MCF 10A (cell line): Measurements from ENCODE around the gene PTH2R. TPM values are rescaled to one million over a fixed set of nuclear protein-coding genes. Genes with fewer than 3 reads are reported as not detected.
"Not testable (repeated sequence)": the region's sequence is repeated elsewhere in the genome, so short reads cannot be mapped to it uniquely, and the experiment has no call there.

Experiments used
- BruUV-seq: library from RNA; stranded (reverse); fragments of 400-500 nt; replicated peaks from 2 replicates; lab custom pipeline; 2021; lab: Mats Ljungman, UMichigan
- CTCF ChIA-PET: fragments of 300-600 bp; sonication (Branson Sonifier 250); formaldehyde crosslinking; extraction: SDS; loops from one replicate; lab custom pipeline; 2021; ENCODE audit warnings: antibody characterized with exemption, inconsistent platforms; lab: Yijun Ruan, JAX
- POLR2A ChIA-PET: fragments of 300-600, 350-650 bp; sonication (Branson Sonifier 250); formaldehyde crosslinking; extraction: SDS; loops from one replicate; lab custom pipeline; 2020; ENCODE audit warnings: antibody characterized with exemption, inconsistent platforms; lab: Yijun Ruan, JAX
- DNase-seq: peaks from one replicate; pipeline ENCODE4 v3.0.0-alpha.2; 2018; ENCODE audit not compliant: unreplicated experiment
- H3K27ac Mint-ChIP-seq: one replicate; pipeline ENCODE4 v1.8.0; 2022; ENCODE audit warnings: mild to moderate bottlenecking, low read depth, mixed read lengths; ENCODE audit not compliant: unreplicated experiment
- H3K27me3 Mint-ChIP-seq: one replicate; pipeline ENCODE4 v1.8.0; 2022; ENCODE audit warnings: mixed read lengths; ENCODE audit not compliant: insufficient read depth, unreplicated experiment
- H3K36me3 Mint-ChIP-seq: one replicate; pipeline ENCODE4 v1.8.0; 2022; ENCODE audit warnings: mild to moderate bottlenecking, moderate library complexity, mixed read lengths; ENCODE audit not compliant: insufficient read depth, unreplicated experiment
- H3K4me1 Mint-ChIP-seq: one replicate; pipeline ENCODE4 v1.8.0; 2022; ENCODE audit warnings: mixed read lengths; ENCODE audit not compliant: insufficient read depth, unreplicated experiment
- H3K4me3 Mint-ChIP-seq: one replicate; pipeline ENCODE4 v1.8.0; 2022; ENCODE audit warnings: mild to moderate bottlenecking, moderate library complexity, mixed read lengths; ENCODE audit not compliant: unreplicated experiment
- H3K9me3 Mint-ChIP-seq: one replicate; pipeline ENCODE4 v1.8.0; 2022; ENCODE audit warnings: mixed read lengths; ENCODE audit not compliant: unreplicated experiment
- intact Hi-C: fragments of 100-400 bp; cut with micrococcal nuclease; formaldehyde crosslinking; loops from 2 replicates; pipeline ENCODE4 v1.14.1; 2022
- total RNA-seq: library from RNA; stranded (reverse); gene quantifications from 2 replicates; pipeline ENCODE4 v1.2.3, GENCODE V29; 2022
- TF ChIP-seq, protein P1 (sequence below): fragments of 200-600 bp; IDR thresholded peaks from one replicate; pipeline ENCODE4 v1.8.0; 2022; ENCODE audit warnings: antibody characterized with exemption, mild to moderate bottlenecking; ENCODE audit not compliant: unreplicated experiment

Gene PTH2R
- total RNA-seq, 1 experiment from 2014 or later: not detected

DNA sequence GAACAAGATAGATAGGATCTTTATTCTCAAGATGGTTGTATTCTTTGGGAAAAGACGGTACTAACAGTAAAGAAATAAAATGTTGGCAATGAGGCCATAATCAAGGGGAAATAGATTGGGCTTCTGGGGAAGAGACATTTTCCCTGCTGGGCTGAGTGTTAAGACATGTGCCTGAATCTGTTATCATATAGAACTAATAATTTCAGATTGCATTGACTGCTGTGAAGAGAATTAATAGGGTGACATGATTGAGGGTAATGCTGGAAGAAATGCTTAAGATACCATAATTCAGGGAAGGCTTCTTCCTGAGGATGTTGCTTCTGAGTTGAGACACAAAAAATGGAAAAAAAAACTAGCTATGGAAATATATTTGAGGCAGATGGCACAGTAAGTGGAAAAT, 105.0 kb downstream of the PTH2R start:
- TF ChIP-seq, protein P1, sequence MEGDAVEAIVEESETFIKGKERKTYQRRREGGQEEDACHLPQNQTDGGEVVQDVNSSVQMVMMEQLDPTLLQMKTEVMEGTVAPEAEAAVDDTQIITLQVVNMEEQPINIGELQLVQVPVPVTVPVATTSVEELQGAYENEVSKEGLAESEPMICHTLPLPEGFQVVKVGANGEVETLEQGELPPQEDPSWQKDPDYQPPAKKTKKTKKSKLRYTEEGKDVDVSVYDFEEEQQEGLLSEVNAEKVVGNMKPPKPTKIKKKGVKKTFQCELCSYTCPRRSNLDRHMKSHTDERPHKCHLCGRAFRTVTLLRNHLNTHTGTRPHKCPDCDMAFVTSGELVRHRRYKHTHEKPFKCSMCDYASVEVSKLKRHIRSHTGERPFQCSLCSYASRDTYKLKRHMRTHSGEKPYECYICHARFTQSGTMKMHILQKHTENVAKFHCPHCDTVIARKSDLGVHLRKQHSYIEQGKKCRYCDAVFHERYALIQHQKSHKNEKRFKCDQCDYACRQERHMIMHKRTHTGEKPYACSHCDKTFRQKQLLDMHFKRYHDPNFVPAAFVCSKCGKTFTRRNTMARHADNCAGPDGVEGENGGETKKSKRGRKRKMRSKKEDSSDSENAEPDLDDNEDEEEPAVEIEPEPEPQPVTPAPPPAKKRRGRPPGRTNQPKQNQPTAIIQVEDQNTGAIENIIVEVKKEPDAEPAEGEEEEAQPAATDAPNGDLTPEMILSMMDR: no peak
- ChIA-PET CTCF (interaction anchor here (0.6 kb wide), 2 partner anchors 10 to 158 kb away, joined by 3 to 4 read pairs; no protein-coding TSS in a partner anchor), POLR2A (no interaction called here)
- intact Hi-C loops: no loop called here
- Mint-ChIP-seq H3K4me3 (no peak overlapping the region), H3K36me3 (no peaks in the 10 kb centered on the region), H3K4me1 (no peaks in the 10 kb centered on the region), H3K27ac (no peak overlapping the region), H3K27me3 (no peaks in the 10 kb centered on the region), H3K9me3 (no peaks in the 10 kb centered on the region)
- no peak for DNase-seq
- no TSS peak for BruUV-seq

DNA sequence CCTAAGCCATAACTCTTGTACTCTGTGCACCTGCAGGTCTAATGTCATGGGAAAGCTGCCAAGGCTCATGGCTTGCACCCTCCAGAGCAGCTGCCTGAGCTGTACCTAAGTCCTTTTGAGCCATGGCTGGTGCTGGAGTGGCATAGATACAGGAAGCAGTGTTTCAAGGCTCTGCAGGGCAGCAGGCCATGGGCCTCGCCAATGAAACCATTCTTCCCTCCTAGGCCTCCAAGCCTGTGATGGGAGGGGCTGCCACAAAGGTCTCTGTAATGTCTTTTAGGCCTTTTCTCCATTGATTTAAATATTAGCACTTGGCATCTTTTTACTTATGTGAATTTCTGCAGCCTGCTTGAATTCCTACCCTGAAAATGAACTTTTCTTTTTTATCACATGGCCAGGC, 108.5 kb downstream of the PTH2R start:
- H3K4me1 Mint-ChIP-seq: no peaks in the 10 kb centered on the region
- TF ChIP-seq, protein P1: no peak
- H3K4me3 Mint-ChIP-seq: no peak overlapping the region
- intact Hi-C loops: no loop called here
- no peaks in the 10 kb centered on the region for H3K36me3 Mint-ChIP-seq
- ChIA-PET CTCF (no interaction called here), POLR2A (no interaction called here)
- no peak overlapping the region for H3K27ac Mint-ChIP-seq
- no peak for DNase-seq
- no TSS peak for BruUV-seq
- H3K27me3 Mint-ChIP-seq: no peaks in the 10 kb centered on the region
- no peaks in the 10 kb centered on the region for H3K9me3 Mint-ChIP-seq

DNA sequence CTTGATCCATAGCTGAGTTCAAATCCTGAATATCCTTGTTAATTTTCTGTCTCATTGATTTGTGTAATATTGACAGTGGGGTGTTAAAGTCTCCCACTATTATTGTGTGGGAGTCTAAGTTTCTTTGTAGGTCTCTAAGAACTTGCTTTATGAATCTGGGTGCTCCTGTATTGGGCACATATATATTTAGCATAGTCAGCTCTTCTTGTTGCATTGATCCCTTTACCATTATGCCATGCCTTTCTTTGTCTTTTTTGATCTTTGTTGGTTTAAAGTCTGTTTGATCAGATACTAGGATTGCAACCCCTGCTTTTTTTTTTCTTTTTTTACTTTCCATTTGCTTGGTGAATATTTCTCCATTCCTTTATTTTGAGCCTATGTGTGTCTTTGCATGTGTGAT, 116.5 kb downstream of the PTH2R start:
- intact Hi-C loops, H3K27me3 Mint-ChIP-seq, H3K36me3 Mint-ChIP-seq, DNase-seq, H3K4me3 Mint-ChIP-seq, H3K4me1 Mint-ChIP-seq, CTCF ChIA-PET, BruUV-seq, H3K27ac Mint-ChIP-seq, POLR2A ChIA-PET: not testable (repeated sequence)
- H3K9me3 Mint-ChIP-seq: peaks cover 14% of the 10 kb centered on the region

DNA sequence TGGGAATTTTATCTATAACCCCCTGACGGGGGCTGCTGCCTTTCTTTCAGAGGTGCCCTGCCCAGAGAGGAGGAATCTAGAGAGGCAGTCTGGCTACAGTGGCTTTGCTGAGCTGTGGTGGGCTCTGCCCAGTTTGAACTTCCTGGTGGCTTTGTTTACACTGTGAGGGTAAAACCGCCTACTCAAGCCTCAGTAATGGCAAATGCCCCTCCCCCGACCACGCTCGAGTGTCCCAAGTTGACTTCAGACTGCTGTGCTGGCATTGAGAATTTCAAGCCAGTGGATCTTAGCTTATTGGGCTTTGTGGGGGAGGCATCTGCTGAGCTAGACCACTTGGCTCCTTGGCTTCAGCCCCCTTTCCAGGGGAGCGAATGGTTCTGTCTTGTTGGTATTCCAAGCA, 118.6 kb downstream of the PTH2R start:
- H3K27ac Mint-ChIP-seq, CTCF ChIA-PET, H3K27me3 Mint-ChIP-seq, H3K36me3 Mint-ChIP-seq, H3K4me1 Mint-ChIP-seq, POLR2A ChIA-PET, DNase-seq, H3K4me3 Mint-ChIP-seq, BruUV-seq, intact Hi-C loops: not testable (repeated sequence)
- peaks cover 14% of the 10 kb centered on the region for H3K9me3 Mint-ChIP-seq

DNA sequence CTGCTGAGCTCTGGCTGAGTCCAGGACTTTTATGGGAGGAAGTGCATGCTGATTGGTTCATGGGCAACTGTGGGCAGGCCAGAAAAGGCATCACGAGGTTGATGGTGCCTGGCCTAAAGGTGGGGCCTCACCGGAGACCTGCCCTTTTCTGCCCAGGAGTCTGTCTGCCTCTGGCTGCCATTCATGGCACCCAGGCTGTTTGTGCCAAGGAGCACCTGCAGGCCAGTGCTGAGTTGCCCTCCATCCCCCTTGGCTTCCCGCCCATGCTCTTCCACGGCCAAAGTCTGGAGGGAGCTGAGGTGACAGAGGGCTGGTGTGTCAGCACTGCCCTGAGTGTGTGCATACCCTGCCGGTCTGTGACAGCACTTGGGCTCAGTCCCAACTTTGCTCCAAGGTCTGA, 123.2 kb downstream of the PTH2R start:
- H3K9me3 Mint-ChIP-seq: no peaks in the 10 kb centered on the region
- BruUV-seq: no TSS peak
- ChIA-PET POLR2A (no interaction called here), CTCF (no interaction called here)
- TF ChIP-seq, protein P1: no peak
- H3K27me3 Mint-ChIP-seq: no peaks in the 10 kb centered on the region
- H3K36me3 Mint-ChIP-seq: no peaks in the 10 kb centered on the region
- no peak overlapping the region for H3K27ac Mint-ChIP-seq
- no peak for DNase-seq
- H3K4me3 Mint-ChIP-seq: no peak overlapping the region
- intact Hi-C loops: no loop called here
- H3K4me1 Mint-ChIP-seq: no peaks in the 10 kb centered on the region
